ENCODE measurements around the gene ZMIZ1.

ZMIZ1 gene

DNA sequence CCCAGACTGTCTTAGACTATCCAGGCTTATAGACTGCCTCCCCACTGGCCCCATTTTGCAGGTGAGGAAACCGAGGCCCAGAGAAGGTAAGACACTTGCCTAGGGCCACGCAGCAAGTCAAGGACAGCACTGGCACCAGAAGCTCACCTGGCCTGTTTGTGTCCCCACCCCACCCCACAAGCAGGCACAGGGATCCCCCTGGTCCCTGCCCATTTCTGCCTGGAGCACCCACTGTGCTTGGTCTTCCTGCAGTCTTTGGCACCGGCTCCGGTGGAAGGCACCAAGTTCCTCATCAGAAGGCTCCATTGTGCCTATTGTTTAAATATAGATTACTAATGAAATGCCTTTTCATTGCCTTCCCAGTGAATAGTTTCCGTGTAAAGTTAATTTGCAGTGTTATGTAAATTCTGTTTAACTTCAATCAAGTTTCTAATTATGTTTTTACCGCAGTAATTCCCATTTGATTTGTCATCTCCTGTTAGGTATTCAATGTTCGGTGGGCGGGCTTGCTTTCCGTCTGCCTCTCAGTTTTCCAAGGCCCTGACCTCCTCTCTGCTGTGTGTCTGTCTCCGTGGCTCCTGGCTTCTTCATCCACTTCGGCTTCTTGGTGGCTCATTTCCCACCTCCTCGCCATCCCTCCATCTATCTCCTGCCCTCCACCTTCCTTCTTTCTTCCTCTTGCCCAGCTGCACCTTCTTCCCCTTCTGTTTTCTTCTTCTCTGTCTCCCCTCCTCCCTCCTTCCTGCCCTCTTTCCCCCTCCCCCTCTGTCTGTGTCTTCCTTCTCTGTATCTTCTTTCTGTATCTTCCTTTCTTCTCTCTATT, 75.8 kb downstream of the ZMIZ1 start:
- H3K36me3 ChIP-seq: 0 out of 2 replicates have a peak, but pooled peaks cover 4% of the 10 kb centered on the region
- TF ChIP-seq, protein P1, sequence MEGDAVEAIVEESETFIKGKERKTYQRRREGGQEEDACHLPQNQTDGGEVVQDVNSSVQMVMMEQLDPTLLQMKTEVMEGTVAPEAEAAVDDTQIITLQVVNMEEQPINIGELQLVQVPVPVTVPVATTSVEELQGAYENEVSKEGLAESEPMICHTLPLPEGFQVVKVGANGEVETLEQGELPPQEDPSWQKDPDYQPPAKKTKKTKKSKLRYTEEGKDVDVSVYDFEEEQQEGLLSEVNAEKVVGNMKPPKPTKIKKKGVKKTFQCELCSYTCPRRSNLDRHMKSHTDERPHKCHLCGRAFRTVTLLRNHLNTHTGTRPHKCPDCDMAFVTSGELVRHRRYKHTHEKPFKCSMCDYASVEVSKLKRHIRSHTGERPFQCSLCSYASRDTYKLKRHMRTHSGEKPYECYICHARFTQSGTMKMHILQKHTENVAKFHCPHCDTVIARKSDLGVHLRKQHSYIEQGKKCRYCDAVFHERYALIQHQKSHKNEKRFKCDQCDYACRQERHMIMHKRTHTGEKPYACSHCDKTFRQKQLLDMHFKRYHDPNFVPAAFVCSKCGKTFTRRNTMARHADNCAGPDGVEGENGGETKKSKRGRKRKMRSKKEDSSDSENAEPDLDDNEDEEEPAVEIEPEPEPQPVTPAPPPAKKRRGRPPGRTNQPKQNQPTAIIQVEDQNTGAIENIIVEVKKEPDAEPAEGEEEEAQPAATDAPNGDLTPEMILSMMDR (IDR thresholded peaks at IDR 0.05; ENCODE audit: low read depth, low read length): no peak
- no peak for DNase-seq
- no peaks in the 10 kb centered on the region for H3K9me3 ChIP-seq (ENCODE audit: severe bottlenecking)
- H3K4me3 ChIP-seq (ENCODE audit: low read depth, low read length): no peak overlapping the region
- no peak overlapping the region for H3K27ac ChIP-seq
- H3K27me3 ChIP-seq (ENCODE audit: insufficient read depth, low read depth, severe bottlenecking): no peaks in the 10 kb centered on the region

DNA sequence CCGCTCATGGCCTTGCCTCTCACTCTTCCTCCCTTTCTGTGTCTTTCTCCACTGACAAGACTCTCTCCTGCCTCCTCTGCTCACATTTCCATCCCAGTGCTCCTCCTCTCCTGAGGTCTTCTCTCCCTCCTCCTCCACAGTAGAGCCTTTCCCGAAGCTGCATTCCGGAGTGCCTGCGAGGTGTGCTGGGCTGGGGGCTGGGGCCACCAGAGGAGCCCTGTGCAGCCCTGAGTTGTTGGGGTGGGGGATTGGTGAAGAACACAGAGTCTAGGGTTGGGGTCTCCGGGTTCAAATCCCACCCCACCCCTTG, 76.4 kb downstream of the ZMIZ1 start:
- 0 out of 2 replicates have a peak, but pooled peaks cover 2% of the 10 kb centered on the region for H3K36me3 ChIP-seq
- no peak for DNase-seq
- H3K9me3 ChIP-seq (ENCODE audit: severe bottlenecking): no peaks in the 10 kb centered on the region
- TF ChIP-seq, protein P1 (IDR thresholded peaks at IDR 0.05; ENCODE audit: low read depth, low read length): no peak
- no peak overlapping the region for H3K27ac ChIP-seq
- no peaks in the 10 kb centered on the region for H3K27me3 ChIP-seq (ENCODE audit: insufficient read depth, low read depth, severe bottlenecking)
- H3K4me3 ChIP-seq (ENCODE audit: low read depth, low read length): no peak overlapping the region

DNA sequence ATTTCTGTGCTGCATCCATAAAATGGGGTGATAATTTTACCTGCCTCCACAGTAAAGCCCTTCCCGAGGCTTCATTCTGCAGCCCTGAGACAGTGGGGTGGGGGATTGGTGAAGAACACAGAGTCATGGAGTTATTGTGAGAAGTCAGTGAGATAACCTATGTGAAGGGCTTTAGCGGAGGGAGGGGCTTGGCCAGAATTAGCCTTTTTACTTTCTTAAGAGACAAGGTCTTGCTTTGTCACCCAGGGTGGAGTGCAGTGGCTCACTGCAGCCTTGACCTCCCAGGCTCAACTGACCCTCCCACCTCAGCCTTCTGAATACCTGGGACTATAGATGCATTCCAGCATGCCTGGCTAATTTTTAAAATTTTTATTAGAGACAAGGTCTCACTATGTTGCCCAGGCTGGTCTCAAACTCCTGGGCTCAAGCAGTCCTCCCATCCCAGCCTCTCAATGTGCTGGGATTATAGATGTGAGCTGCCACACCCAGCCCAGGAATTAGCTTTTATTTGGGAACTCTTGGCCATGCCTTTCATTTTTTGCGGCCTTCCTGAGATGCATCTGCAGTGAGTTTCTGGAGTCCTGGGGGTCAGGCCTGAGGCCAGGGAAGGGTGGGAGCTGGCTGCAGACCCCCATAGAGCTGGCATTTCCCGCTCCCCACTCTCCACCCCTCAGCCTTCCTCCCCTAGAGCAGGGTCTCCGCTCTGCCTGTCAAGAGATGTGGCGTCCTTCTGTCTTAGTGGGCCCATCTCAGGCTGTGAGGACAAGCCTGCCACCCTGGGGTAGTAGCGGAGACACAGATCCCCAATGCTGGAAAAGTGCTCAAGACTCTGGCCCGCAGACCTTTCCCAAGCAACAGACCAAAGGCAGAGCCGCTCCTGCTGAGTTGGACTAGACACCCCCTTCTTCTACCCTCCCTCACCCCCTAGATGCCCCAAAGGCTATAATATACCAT, 77.0 kb downstream of the ZMIZ1 start:
- no peaks in the 10 kb centered on the region for H3K9me3 ChIP-seq (ENCODE audit: severe bottlenecking)
- no peak for DNase-seq
- H3K27me3 ChIP-seq (ENCODE audit: insufficient read depth, low read depth, severe bottlenecking): no peaks in the 10 kb centered on the region
- no peak overlapping the region for H3K27ac ChIP-seq
- H3K4me3 ChIP-seq (ENCODE audit: low read depth, low read length): no peak overlapping the region
- TF ChIP-seq, protein P1 (IDR thresholded peaks at IDR 0.05; ENCODE audit: low read depth, low read length): no peak
- H3K36me3 ChIP-seq: no peaks in the 10 kb centered on the region

DNA sequence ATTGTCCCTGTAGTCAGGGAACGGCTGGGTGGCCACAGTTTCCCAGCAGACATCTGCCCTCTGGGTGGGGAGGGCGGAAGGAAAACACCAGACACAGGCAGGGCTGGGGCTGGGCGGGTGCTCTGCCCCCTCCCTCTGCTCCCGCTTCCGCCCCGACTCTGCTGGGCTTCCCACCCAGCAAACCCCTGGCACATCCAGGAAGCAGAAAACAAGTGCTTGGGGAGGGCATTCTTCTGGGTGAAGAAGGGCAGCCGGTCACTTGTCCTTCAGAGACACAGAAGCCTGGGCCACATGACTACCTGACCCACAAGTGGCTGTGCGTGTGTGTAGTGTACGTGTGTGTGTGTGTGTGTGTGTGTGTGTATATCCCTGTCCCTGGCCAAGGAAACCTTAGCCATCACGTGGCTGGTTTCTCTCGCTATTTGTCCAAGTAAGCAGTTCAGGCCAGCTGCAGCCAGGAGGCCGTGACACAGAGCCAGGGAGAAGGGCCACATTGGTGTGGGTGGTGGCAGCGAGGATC, 77.9 kb downstream of the ZMIZ1 start:
- no peaks in the 10 kb centered on the region for H3K27me3 ChIP-seq (ENCODE audit: insufficient read depth, low read depth, severe bottlenecking)
- TF ChIP-seq, protein P1 (IDR thresholded peaks at IDR 0.05; ENCODE audit: low read depth, low read length): no peak
- H3K27ac ChIP-seq: no peak overlapping the region
- H3K36me3 ChIP-seq: no peaks in the 10 kb centered on the region
- H3K9me3 ChIP-seq (ENCODE audit: severe bottlenecking): no peaks in the 10 kb centered on the region
- no peak overlapping the region for H3K4me3 ChIP-seq (ENCODE audit: low read depth, low read length)
- DNase-seq: no peak

DNA sequence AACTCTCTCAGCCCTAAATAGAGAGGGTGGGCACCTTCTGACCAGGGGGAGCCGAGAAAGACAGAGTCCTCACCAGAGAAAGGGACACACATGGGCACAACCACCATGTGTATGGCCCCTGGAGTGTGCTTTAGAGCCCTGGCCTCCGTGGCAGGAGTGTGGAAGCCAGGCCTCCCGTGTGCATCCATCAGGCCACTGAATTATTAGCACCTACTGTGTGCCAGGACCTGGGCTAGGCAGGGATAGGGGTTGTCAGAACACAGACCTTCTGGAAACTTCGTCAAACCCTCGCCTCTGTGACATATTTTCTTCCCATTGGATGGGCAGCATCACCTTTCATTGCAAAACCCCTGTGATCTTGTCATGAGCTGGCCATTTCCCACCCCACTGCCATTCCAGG, 78.5 kb downstream of the ZMIZ1 start:
- TF ChIP-seq, protein P1 (IDR thresholded peaks at IDR 0.05; ENCODE audit: low read depth, low read length): no peak
- no peak for DNase-seq
- no peaks in the 10 kb centered on the region for H3K36me3 ChIP-seq
- H3K27me3 ChIP-seq (ENCODE audit: insufficient read depth, low read depth, severe bottlenecking): no peaks in the 10 kb centered on the region
- H3K9me3 ChIP-seq (ENCODE audit: severe bottlenecking): no peaks in the 10 kb centered on the region
- no peak overlapping the region for H3K27ac ChIP-seq
- no peak overlapping the region for H3K4me3 ChIP-seq (ENCODE audit: low read depth, low read length)

Data from WERI-Rb-1 (cell line).